Measurements from ENCODE around the gene MICAL2.

DNA sequence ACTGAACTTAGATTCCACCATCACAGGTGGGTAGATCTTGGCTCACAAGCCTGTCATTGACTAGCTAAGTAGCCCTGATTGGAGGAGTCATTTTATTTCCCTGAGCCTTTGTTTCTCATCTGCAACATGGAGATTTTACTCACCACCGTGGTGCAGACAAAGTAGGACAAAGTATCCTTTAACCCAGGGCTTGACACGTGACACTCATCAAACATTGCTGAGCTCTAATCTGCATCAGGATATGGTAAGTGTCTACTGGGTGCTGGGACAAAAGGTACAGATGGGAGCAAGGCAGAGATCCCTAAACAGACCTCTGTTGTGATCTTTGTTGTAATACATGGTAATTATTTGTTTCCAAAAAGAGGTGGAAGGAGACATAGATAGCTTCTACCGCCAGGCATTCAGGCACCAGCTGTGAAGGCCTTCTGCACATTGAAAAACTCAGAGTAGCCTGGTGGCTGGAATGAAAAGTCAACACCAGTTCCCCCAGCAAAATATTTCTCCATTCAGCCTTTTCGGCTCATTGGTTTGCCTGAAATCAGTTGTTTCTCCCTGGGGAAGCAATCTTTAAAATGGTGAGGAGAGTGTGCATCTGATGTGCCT lies 18.3 kb upstream of the MICAL2 start:
- TF ChIP-seq ZFP30 (CRISPR knock-in tag; IDR thresholded peaks at IDR 0.05) (no peak), PPARA (CRISPR knock-in tag; IDR thresholded peaks at IDR 0.05; ENCODE audit: borderline replicate concordance) (no peak), ZC3H10 (CRISPR knock-in tag; IDR thresholded peaks at IDR 0.05) (no peak), PATZ1 (CRISPR knock-in tag; IDR thresholded peaks at IDR 0.05; ENCODE audit: borderline replicate concordance) (no peak), ZFP3 (CRISPR knock-in tag; IDR thresholded peaks at IDR 0.05) (no peak), CSDC2 (CRISPR knock-in tag; IDR thresholded peaks at IDR 0.05) (no peak), ARNTL (CRISPR knock-in tag; IDR thresholded peaks at IDR 0.05; ENCODE audit: borderline replicate concordance, low read depth) (no peak), BACH2 (CRISPR knock-in tag; IDR thresholded peaks at IDR 0.05; ENCODE audit: borderline replicate concordance) (no peak), RARB (CRISPR knock-in tag; IDR thresholded peaks at IDR 0.05) (no peak)
- TF ChIP-seq, protein P1, sequence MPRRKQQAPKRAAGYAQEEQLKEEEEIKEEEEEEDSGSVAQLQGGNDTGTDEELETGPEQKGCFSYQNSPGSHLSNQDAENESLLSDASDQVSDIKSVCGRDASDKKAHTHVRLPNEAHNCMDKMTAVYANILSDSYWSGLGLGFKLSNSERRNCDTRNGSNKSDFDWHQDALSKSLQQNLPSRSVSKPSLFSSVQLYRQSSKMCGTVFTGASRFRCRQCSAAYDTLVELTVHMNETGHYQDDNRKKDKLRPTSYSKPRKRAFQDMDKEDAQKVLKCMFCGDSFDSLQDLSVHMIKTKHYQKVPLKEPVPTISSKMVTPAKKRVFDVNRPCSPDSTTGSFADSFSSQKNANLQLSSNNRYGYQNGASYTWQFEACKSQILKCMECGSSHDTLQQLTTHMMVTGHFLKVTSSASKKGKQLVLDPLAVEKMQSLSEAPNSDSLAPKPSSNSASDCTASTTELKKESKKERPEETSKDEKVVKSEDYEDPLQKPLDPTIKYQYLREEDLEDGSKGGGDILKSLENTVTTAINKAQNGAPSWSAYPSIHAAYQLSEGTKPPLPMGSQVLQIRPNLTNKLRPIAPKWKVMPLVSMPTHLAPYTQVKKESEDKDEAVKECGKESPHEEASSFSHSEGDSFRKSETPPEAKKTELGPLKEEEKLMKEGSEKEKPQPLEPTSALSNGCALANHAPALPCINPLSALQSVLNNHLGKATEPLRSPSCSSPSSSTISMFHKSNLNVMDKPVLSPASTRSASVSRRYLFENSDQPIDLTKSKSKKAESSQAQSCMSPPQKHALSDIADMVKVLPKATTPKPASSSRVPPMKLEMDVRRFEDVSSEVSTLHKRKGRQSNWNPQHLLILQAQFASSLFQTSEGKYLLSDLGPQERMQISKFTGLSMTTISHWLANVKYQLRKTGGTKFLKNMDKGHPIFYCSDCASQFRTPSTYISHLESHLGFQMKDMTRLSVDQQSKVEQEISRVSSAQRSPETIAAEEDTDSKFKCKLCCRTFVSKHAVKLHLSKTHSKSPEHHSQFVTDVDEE (CRISPR knock-in tag; IDR thresholded peaks at IDR 0.05): no peak
- TF ChIP-seq, protein P2, sequence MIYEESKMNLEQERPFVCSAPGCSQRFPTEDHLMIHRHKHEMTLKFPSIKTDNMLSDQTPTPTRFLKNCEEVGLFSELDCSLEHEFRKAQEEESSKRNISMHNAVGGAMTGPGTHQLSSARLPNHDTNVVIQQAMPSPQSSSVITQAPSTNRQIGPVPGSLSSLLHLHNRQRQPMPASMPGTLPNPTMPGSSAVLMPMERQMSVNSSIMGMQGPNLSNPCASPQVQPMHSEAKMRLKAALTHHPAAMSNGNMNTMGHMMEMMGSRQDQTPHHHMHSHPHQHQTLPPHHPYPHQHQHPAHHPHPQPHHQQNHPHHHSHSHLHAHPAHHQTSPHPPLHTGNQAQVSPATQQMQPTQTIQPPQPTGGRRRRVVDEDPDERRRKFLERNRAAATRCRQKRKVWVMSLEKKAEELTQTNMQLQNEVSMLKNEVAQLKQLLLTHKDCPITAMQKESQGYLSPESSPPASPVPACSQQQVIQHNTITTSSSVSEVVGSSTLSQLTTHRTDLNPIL (CRISPR knock-in tag; IDR thresholded peaks at IDR 0.05; ENCODE audit: low read depth): no peak
- TF ChIP-seq, protein P3, sequence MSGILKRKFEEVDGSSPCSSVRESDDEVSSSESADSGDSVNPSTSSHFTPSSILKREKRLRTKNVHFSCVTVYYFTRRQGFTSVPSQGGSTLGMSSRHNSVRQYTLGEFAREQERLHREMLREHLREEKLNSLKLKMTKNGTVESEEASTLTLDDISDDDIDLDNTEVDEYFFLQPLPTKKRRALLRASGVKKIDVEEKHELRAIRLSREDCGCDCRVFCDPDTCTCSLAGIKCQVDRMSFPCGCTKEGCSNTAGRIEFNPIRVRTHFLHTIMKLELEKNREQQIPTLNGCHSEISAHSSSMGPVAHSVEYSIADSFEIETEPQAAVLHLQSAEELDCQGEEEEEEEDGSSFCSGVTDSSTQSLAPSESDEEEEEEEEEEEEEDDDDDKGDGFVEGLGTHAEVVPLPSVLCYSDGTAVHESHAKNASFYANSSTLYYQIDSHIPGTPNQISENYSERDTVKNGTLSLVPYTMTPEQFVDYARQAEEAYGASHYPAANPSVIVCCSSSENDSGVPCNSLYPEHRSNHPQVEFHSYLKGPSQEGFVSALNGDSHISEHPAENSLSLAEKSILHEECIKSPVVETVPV (CRISPR knock-in tag; IDR thresholded peaks at IDR 0.05): no peak
